Amygdala (tissue), 56 donors: ENCODE measurements around the gene ANO6.
A peak's percentile ranks its signal among the peaks of the same experiment; 100 is the strongest.
"Not testable (repeated sequence)": the region's sequence is repeated elsewhere in the genome, so short reads cannot be mapped to it uniquely, and the experiment has no call there.

Experiments used
- DNase-seq, 56 donors: peaks; one replicate each; lab custom pipeline; 2025; lab: John Stamatoyannopoulos, UW

The ANO6 gene

GRCh38 chr12:45235087-45236025, 19.5 kb downstream of the ANO6 start:
- DNase-seq: no peak

DNA sequence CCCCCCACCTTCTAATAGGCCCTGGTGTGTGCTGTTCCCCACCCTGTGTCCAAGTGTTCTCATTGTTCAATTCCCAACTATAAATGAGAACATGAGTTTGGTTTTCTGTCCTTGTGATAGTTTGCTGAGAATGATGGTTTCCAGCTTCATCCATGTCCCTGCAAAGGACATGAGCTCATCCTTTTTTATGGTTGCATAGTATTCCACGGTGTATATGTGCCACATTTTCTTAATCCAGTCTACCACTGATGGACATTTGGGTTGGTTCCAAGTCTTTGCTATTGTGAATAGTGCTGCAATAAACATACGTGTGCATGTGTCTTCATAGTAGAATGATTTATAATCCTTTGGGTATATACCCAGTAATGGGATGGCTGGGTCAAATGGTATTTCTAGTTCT, 20.5 kb downstream of the ANO6 start:
- DNase-seq: not testable (repeated sequence)

DNA sequence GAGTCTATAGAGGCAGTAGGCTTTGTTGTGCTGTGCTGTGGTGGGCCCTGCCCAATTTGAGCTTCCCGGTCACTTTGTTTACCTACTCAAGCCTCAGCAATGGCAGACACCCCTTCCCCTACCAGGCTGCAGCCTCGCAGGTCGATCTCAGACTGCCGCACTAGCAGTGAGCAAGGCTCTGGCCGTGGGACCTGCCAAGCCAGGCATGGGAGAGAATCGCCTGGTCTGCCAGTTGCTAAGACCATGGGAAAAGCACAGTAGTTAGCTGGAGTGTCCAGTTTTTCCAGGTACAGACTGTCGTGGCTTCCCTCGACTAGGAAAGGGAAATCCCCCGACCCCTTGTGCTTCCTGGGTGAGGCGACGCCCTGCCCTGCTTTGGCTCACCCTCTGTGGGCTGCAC, 26.3 kb downstream of the ANO6 start:
- DNase-seq: no peak

DNA sequence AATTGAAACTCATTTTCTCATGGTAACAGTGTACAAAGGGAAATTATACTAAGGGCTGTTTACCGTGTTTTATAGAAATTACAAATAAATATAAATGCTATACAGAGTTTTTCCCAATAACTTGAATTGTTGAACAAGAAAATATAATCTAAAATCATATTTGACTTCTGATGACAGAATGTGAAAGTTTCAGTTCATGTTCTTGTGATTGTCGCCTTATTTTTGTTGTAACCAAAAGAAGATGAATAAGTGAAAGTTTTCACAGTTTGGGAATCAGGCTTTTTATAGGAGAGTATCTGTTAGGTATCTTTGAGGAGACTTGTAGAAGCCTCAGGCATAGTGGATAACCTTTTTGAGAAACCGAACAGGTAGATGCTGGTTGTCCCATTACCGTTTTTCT, 28.1 kb downstream of the ANO6 start:
- no peak for DNase-seq

- no peak for DNase-seq
Measured at GRCh38 chr12:45244561-45245343, 28.9 kb downstream of the ANO6 start.

DNA sequence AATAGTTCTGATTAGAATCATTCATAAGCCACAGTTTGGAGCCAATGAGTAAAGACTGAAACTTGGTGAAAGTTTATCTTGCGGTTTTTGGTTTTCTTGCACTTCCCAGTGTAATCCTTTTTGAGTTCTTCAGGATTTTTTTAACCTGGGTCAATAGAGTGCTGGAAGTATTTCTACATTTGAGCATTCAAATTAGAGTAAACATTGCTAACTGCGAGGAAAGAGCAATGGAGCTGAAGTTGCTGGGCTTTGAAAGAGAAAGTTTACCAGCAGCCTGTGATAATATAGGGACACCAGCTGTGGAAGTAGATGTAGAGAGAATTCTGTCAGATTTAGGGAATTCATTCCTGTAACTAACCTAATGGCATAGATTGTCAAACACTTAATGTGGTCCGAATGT, 30.3 kb downstream of the ANO6 start:
- DNase-seq: no peak

DNA sequence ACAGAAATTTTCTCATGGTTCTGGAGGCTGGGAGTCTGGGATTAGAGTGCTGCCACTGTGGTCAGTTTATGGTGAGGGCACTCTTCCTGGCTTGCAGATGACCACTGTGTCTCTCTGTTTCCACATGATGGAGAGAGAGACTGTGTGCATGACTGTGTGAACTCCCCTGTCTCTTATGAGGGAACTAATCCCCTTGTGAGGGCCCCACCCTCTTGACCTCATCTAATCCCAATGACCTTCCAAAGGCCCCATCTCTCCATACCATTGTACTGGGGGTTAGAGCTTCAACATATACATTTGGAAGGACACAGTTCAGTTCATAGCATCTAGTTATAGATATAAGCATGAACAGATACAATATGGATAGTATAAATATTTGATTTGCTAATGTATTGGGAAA, 31.7 kb downstream of the ANO6 start:
- no peak for DNase-seq

GRCh38 chr12:45248095-45248494, 32.2 kb downstream of the ANO6 start:
- no peak for DNase-seq

- no peak for DNase-seq
Measured at GRCh38 chr12:45254254-45254653, 38.4 kb downstream of the ANO6 start.

GRCh38 chr12:45256721-45257120, 40.8 kb downstream of the ANO6 start:
- no peak for DNase-seq

GRCh38 chr12:45257185-45257930, 41.5 kb downstream of the ANO6 start:
- DNase-seq: no peak

- no peak for DNase-seq
Measured at GRCh38 chr12:45259675-45260074, 43.8 kb downstream of the ANO6 start.

DNA sequence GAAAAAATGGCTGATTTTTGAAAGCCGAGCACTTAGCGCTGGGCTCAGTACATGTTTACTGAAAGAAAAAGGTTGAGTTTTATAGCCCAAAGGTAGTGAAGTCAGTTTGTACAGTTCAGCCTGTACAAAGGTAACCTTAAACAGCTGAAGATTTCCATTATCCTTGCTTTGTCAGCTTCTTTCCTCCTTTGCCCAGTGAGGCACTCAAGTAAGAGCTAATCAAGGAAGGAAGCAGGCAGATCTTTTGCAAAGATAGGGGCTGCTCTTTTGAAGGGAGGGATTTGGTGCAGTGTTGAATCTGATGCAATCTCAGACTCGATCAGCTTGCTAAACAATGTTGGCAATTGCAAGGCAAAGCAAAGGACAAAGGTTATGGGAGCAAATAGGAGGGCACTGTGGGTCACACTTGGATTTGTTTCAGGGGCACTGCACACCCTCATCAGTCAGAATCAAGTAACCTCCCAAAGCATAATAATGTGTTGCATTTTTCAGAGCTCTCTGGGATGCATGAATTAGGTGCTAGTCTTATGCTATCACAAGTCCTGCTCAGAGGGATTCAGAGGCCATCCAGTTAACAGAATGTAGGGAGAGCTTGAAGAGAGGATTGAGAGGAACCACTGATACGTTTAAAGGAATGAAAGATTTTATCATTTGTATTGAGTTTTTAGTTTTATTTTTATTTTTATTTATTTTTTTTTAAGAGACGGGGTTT, 44.4 kb downstream of the ANO6 start:
- no peak for DNase-seq

DNA sequence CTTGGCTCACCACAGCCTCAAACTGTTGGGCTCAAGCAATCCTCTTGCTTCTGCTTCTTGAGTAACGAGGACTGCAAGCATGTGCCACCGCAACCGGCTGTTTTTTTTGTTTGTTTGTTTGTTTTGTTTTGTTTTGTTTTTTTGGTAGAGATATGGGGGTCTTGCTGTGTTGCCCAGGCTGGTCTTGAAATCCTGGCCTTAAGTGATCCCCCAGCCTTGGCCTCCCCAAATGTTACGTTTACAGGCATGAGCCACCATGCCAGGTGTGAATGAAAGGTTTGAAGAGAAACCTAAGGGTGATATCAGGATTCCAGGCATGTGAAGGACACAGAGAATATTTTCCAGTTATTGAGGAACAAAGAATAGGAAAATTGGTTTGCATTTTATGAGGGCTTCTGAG, 45.0 kb downstream of the ANO6 start:
- DNase-seq: no peak

DNA sequence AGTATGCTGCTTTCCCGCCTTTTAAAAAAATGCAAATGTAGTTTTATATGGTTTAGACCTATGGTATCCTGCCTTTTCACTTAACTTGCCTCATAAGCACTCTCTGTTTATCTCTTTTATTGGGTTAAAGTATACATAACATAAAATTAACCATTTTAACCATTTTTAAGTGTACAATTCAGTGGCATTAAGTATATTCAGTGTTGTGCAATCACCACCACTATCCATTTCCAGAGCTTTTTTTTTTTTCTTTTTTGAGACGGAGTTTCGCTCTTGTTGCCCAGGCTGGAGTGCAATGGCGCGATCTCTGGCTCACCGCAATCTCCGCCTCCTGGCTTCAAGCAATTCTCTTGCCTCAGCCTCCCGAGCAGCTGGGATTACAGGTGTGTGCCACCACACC, 46.3 kb downstream of the ANO6 start:
- not testable (repeated sequence) for DNase-seq

GRCh38 chr12:45263587-45263986, 47.7 kb downstream of the ANO6 start:
- DNase-seq: no peak

GRCh38 chr12:45268672-45269411, 52.9 kb downstream of the ANO6 start:
- DNase-seq: peak in 6 of 56 donors; percentile 0 to 46 (median 8)

GRCh38 chr12:45269412-45269751, 53.5 kb downstream of the ANO6 start:
- DNase-seq: no peak

- DNase-seq: no peak
Measured at GRCh38 chr12:45270951-45271350, 55.1 kb downstream of the ANO6 start.
